Measurements from ENCODE around the gene SLX9.

The SLX9 gene

DNA sequence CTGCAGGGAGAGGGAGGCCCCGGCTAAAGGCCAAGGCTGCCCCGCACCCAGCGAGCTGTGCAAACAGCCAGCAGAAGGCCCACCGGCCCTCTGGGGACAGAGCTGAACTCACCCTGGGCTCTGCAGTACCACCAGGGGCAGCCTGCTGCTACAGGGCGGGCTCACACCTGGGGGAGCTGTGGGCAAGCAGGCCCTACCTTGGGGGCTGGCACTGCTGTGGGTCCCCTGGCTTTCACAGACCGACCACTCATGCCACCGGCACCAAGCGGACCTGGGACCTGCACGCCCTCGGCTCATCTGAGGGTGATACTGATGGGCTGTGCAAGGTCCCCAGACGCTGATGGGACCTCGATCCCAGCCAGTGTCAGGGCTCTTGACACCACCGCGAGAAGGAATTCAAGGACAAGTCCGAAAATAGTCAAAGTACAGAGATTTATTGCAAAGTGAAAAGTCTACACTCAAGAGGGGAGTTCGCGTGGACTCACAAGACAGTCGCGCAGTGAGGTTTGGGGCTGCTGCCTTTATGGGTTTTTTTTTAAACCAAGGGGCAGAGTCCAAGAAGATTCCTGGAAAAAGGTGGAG is 73.5 kb downstream of the SLX9 start:
- no peak overlapping the region for H3K27ac ChIP-seq (ENCODE audit: low read length)
- H3K27me3 ChIP-seq (ENCODE audit: insufficient read depth, low read length, poor library complexity): no peaks in the 10 kb centered on the region
- no peaks in the 10 kb centered on the region for H3K79me2 ChIP-seq (ENCODE audit: insufficient read depth, low read length)
- no peak overlapping the region for H3K9ac ChIP-seq (ENCODE audit: low read depth, low read length)
- H3K4me1 ChIP-seq (ENCODE audit: insufficient read depth, low read length): peaks cover 5% of the 10 kb centered on the region
- H3K4me3 ChIP-seq (ENCODE audit: low read depth in 1 of 2, low read length in 2 of 2): no peak overlapping the region
- no peaks in the 10 kb centered on the region for H3K36me3 ChIP-seq (ENCODE audit: insufficient read depth, low read length)
- no peak overlapping the region for H3K4me2 ChIP-seq (ENCODE audit: insufficient read depth, low read length)
- H3K9me3 ChIP-seq (ENCODE audit: insufficient read depth, low read length, severe bottlenecking): no peaks in the 10 kb centered on the region
- TF ChIP-seq, protein P1, sequence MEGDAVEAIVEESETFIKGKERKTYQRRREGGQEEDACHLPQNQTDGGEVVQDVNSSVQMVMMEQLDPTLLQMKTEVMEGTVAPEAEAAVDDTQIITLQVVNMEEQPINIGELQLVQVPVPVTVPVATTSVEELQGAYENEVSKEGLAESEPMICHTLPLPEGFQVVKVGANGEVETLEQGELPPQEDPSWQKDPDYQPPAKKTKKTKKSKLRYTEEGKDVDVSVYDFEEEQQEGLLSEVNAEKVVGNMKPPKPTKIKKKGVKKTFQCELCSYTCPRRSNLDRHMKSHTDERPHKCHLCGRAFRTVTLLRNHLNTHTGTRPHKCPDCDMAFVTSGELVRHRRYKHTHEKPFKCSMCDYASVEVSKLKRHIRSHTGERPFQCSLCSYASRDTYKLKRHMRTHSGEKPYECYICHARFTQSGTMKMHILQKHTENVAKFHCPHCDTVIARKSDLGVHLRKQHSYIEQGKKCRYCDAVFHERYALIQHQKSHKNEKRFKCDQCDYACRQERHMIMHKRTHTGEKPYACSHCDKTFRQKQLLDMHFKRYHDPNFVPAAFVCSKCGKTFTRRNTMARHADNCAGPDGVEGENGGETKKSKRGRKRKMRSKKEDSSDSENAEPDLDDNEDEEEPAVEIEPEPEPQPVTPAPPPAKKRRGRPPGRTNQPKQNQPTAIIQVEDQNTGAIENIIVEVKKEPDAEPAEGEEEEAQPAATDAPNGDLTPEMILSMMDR (IDR thresholded peaks at IDR 0.05; ENCODE audit: borderline replicate concordance, extremely low read depth, low read length, poor library complexity, severe bottlenecking): no peak
- no peak for TF ChIP-seq EZH2 (IDR thresholded peaks at IDR 0.05; ENCODE audit: borderline replicate concordance, low read depth, low read length, severe bottlenecking)
- DNase-seq: no peak
- no peak overlapping the region for H2AFZ ChIP-seq (ENCODE audit: low read depth, low read length)
- no peaks in the 10 kb centered on the region for H4K20me1 ChIP-seq (ENCODE audit: insufficient read depth, low read length)
- ATAC-seq (ENCODE audit: insufficient read depth, low read depth): no peak

DNA sequence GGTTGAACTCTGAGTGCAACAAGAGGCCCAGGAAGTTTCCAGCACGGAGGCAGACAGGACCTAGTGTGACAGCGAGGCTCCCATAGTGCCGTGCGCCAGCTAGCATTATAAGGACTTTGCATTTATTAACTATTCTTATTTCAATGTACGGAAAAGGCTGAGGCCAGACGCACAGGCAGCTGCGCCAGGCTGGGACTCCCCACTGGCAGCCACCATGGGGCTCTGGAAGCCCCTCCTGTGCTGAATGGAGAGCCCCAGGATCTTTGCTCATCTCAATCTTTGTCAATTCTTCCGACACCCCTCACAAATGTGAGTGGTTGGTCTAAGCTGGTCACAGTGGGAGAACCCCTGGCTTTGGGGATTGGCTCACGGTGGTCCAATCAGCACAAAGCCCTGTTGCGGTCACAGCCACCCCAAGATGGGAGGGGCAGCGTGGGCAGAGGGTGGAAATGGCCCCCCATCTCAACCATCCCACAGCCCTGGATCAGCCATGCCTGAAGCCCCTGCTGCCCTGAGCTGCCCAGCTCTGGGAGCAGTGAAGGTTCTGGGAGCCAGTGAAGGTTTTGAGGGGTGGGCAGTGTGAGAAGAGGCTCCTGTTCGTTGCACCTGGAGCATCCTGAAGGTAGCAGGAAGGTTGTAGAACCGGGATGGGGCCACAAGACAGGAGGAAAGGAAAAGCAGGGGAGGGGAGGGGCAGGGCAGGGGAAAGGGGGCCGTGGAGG is 75.1 kb downstream of the SLX9 start:
- DNase-seq: no peak
- no peaks in the 10 kb centered on the region for H3K79me2 ChIP-seq (ENCODE audit: insufficient read depth, low read length)
- ATAC-seq (ENCODE audit: insufficient read depth, low read depth): no peak
- no peak overlapping the region for H2AFZ ChIP-seq (ENCODE audit: low read depth, low read length)
- no peak overlapping the region for H3K4me2 ChIP-seq (ENCODE audit: insufficient read depth, low read length)
- no peak for TF ChIP-seq EZH2 (IDR thresholded peaks at IDR 0.05; ENCODE audit: borderline replicate concordance, low read depth, low read length, severe bottlenecking)
- TF ChIP-seq, protein P1 (IDR thresholded peaks at IDR 0.05; ENCODE audit: borderline replicate concordance, extremely low read depth, low read length, poor library complexity, severe bottlenecking): no peak
- no peaks in the 10 kb centered on the region for H3K36me3 ChIP-seq (ENCODE audit: insufficient read depth, low read length)
- H3K9me3 ChIP-seq (ENCODE audit: insufficient read depth, low read length, severe bottlenecking): no peaks in the 10 kb centered on the region
- no peak overlapping the region for H3K27ac ChIP-seq (ENCODE audit: low read length)
- no peak overlapping the region for H3K4me3 ChIP-seq (ENCODE audit: low read depth in 1 of 2, low read length in 2 of 2)
- no peaks in the 10 kb centered on the region for H4K20me1 ChIP-seq (ENCODE audit: insufficient read depth, low read length)
- H3K9ac ChIP-seq (ENCODE audit: low read depth, low read length): no peak overlapping the region
- no peaks in the 10 kb centered on the region for H3K4me1 ChIP-seq (ENCODE audit: insufficient read depth, low read length)
- no peaks in the 10 kb centered on the region for H3K27me3 ChIP-seq (ENCODE audit: insufficient read depth, low read length, poor library complexity)

DNA sequence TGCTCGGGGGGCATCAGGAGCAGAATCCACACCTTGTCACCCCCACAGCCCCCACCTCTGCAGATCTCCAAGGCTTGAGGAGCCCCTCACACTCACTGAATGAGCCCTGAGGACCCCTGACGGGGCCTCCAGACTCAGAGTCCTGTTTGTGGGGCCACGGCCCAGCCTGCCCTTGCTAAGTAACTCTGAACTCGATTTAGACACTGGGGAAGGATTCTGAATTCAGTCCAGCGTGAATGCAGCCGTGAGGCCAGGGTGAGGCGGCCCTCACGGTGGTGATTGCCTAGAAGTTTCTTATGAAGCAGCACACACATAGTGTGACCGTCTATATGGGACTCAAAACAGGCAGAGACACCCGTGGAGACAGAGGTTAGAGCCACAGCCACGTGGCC is 75.6 kb downstream of the SLX9 start:
- Histone ChIP-seq H3K4me3 (ENCODE audit: low read depth in 1 of 2, low read length in 2 of 2) (no peak overlapping the region), H3K9me3 (ENCODE audit: insufficient read depth, low read length, severe bottlenecking) (no peaks in the 10 kb centered on the region), H3K4me1 (ENCODE audit: insufficient read depth, low read length) (no peaks in the 10 kb centered on the region), H3K27ac (ENCODE audit: low read length) (no peak overlapping the region), H3K9ac (ENCODE audit: low read depth, low read length) (no peak overlapping the region), H4K20me1 (ENCODE audit: insufficient read depth, low read length) (no peaks in the 10 kb centered on the region), H3K27me3 (ENCODE audit: insufficient read depth, low read length, poor library complexity) (no peaks in the 10 kb centered on the region), H2AFZ (ENCODE audit: low read depth, low read length) (no peak overlapping the region), H3K36me3 (ENCODE audit: insufficient read depth, low read length) (no peaks in the 10 kb centered on the region), H3K4me2 (ENCODE audit: insufficient read depth, low read length) (no peak overlapping the region), H3K79me2 (ENCODE audit: insufficient read depth, low read length) (no peaks in the 10 kb centered on the region)
- TF ChIP-seq, protein P1 (IDR thresholded peaks at IDR 0.05; ENCODE audit: borderline replicate concordance, extremely low read depth, low read length, poor library complexity, severe bottlenecking): no peak
- TF ChIP-seq EZH2 (IDR thresholded peaks at IDR 0.05; ENCODE audit: borderline replicate concordance, low read depth, low read length, severe bottlenecking): no peak
- DNase-seq (no peak), ATAC-seq (ENCODE audit: insufficient read depth, low read depth) (no peak)

Measured in DND-41 (cell line).